GM12878 (cell line): ENCODE results near the gene ODR4. TPM values are rescaled to one million over a fixed set of nuclear protein-coding genes. Genes with fewer than 3 reads are reported as not detected.
A peak's percentile ranks its signal among the peaks of the same experiment; 100 is the strongest.

Source experiments
- ATAC-seq: fragments of 200-7000 bp; cut with Tn5 transposase; 3 replicates; pipeline ENCODE4 v1.9.1; 2020; ENCODE audit warnings: mild to moderate bottlenecking, moderate library complexity
- BruUV-seq: library from RNA; stranded (reverse); fragments of 400-500 nt; replicated peaks from 2 replicates; lab custom pipeline; 2021; lab: Mats Ljungman, UMichigan
- CTCF ChIA-PET: fragments of 300-600 bp; sonication (Branson Sonifier 250); formaldehyde crosslinking; extraction: SDS; loops from one replicate; lab custom pipeline; 2021; ENCODE audit warnings: inconsistent platforms; lab: Yijun Ruan, JAX
- POLR2A ChIA-PET: fragments of 350-600 bp; formaldehyde crosslinking; extraction: SDS; loops from one replicate; lab custom pipeline; 2021; ENCODE audit warnings: inconsistent platforms; lab: Charles Lee
- RAD21 ChIA-PET: fragments of 300-600 bp; sonication (Branson Sonifier 250); formaldehyde crosslinking; loops from one replicate; lab custom pipeline; 2023; ENCODE audit warnings: antibody characterized with exemption; ENCODE audit not compliant: unreplicated experiment; lab: Charles Lee
- SMC1A ChIA-PET: fragments of 300-600 bp; sonication (Branson Sonifier 250); formaldehyde crosslinking; loops from one replicate; lab custom pipeline; 2023; ENCODE audit not compliant: unreplicated experiment, uncharacterized antibody; lab: Charles Lee
- DNase-seq: peaks from one replicate; pipeline ENCODE4 v3.0.0-alpha.2; 2011; ENCODE audit warnings: low read depth, low spot score
- FAIRE-seq: peaks from 3 replicates; lab custom pipeline; 2011; peaks lifted over from hg19 to GRCh38; lab: Jason Lieb, UNC
- H2AFZ ChIP-seq: 2 replicates; pipeline ENCODE4 v1.6.0; 2011; ENCODE audit warnings: low read depth, low read length, control low read depth; ENCODE audit not compliant: control insufficient read depth
- H3K27ac ChIP-seq: 2 replicates; pipeline ENCODE4 v1.5.1; 2011; ENCODE audit warnings: control low read depth; ENCODE audit not compliant: control insufficient read depth, insufficient read depth
- H3K27me3 ChIP-seq, 2 experiments: replicated peaks in 1 of 2; 2 replicates each; pipeline versions ENCODE4 v1.6.0 to v1.6.1; 2011; ENCODE audit warnings: low read length in 1 of 2; ENCODE audit not compliant: control insufficient read depth in 2 of 2, insufficient read depth in 2 of 2
- H3K36me3 ChIP-seq, 2 experiments: 2 replicates each; pipeline ENCODE4 v1.5.1; 2011; ENCODE audit warnings: low read length in 1 of 2; ENCODE audit not compliant: control insufficient read depth in 2 of 2, insufficient read depth in 2 of 2
- H3K4me1 ChIP-seq: 2 replicates; pipeline ENCODE4 v1.6.1; 2011; ENCODE audit warnings: mild to moderate bottlenecking, low read length, moderate library complexity, mixed read lengths; ENCODE audit not compliant: control insufficient read depth, insufficient read depth
- H3K4me2 ChIP-seq: 2 replicates; pipeline ENCODE4 v1.6.0; 2011; ENCODE audit warnings: control low read depth; ENCODE audit not compliant: control insufficient read depth, insufficient read depth
- H3K4me3 ChIP-seq: fragments of 200-600 bp; sonication (generic); 2 replicates; pipeline ENCODE4 v1.5.1; 2016
- H3K79me2 ChIP-seq: 2 replicates; pipeline ENCODE4 v1.6.0; 2011; ENCODE audit warnings: low read length; ENCODE audit not compliant: control insufficient read depth, insufficient read depth
- H3K9ac ChIP-seq: 2 replicates; pipeline ENCODE4 v1.8.0; 2011; ENCODE audit warnings: low read length, control low read depth, mixed read lengths; ENCODE audit not compliant: control insufficient read depth, insufficient read depth
- H3K9me3 ChIP-seq: replicated peaks from 3 replicates; pipeline ENCODE4 v1.5.1; 2011; ENCODE audit warnings: mild to moderate bottlenecking, low read length; ENCODE audit not compliant: control insufficient read depth, insufficient read depth
- H4K20me1 ChIP-seq: 2 replicates; pipeline ENCODE4 v1.6.0; 2011; ENCODE audit not compliant: control insufficient read depth, insufficient read depth
- BMI1 ChIP-seq: fragments of 450-650 bp; IDR thresholded peaks from 2 replicates; pipeline ENCODE4 v1.6.1; 2016; ENCODE audit warnings: mild to moderate bottlenecking, moderate library complexity, borderline replicate concordance
- EP300 ChIP-seq, 2 experiments: fragments of 150-350 bp in 1 of 2; IDR thresholded peaks; 2 replicates each; pipeline ENCODE4 v1.6.1; 2011 to 2012; ENCODE audit warnings: low read depth in 2 of 2, low read length in 2 of 2, borderline replicate concordance in 1 of 2, improper control_type of control experiment in 1 of 2, inconsistent platforms in 1 of 2; ENCODE audit not compliant: control insufficient read depth in 1 of 2
- NFYB ChIP-seq: IDR thresholded peaks from 2 replicates; pipeline ENCODE4 v1.6.1; 2011; ENCODE audit warnings: low read depth, mild to moderate bottlenecking, low read length, improper control_type of control experiment, moderate library complexity; ENCODE audit not compliant: insufficient read depth
- TCF12 ChIP-seq: IDR thresholded peaks from 2 replicates; pipeline ENCODE4 v1.6.1; 2011; ENCODE audit warnings: low read depth, mild to moderate bottlenecking, low read length
- ZBED1 ChIP-seq: IDR thresholded peaks from 2 replicates; pipeline ENCODE4 v1.6.1; 2016; ENCODE audit warnings: borderline replicate concordance
- WGBS: methylation state at CpG from one replicate; pipeline ENCODE4 v1.1.6; 2016; ENCODE audit warnings: low lambda C conversion rate; ENCODE audit not compliant: insufficient replicate concordance, insufficient coverage; ENCODE audit errors: missing lambda C conversion rate; 5-methylcytosine and 5-hydroxymethylcytosine counted together
- in situ Hi-C: fragments of 300-500 bp; cut with MboI; formaldehyde crosslinking; loops from 9 replicates; pipeline ENCODE4 v1.14.3; 2018; ENCODE audit warnings: mixed read lengths
- intact Hi-C: fragments of 100-400 bp; cut with micrococcal nuclease; formaldehyde crosslinking; loops from one replicate; pipeline ENCODE4 v1.14.2; 2022; ENCODE audit not compliant: unreplicated experiment
- polyA plus RNA-seq, 11 experiments: library from polyadenylated mRNA; depleted of rRNA in 4 of 11; unstranded in 6 of 11; stranded (reverse) in 5 of 11; fragments of >200 nt; fragmentation: Nextera tagmentation in 4 of 11; fragmentation: Illumina TruSeq in 1 of 11; extraction: Ambion mirVana in 4 of 11; extraction: Trizol in 1 of 11; gene quantifications; 1 replicate in 1 of 11; 2 replicates in 10 of 11; pipeline versions ENCODE4 v1.2.1 to v1.2.3, GENCODE V29; 2011 to 2016; ENCODE audit warnings: inconsistent platforms in 2 of 11, missing spikeins in 2 of 11, low read depth in 1 of 11
- total RNA-seq, 4 experiments: library from RNA; depleted of rRNA in 3 of 4; stranded (reverse); fragments of >200 nt in 3 of 4; fragmentation: Illumina TruSeq in 1 of 4; extraction: Trizol in 1 of 4; gene quantifications; 2 replicates each; pipeline versions ENCODE4 v1.2.1 to v1.2.3, GENCODE V29; 2013 to 2021
- TF ChIP-seq, protein P1 (sequence below), 3 experiments: IDR thresholded peaks in 2 of 3; conservative IDR thresholded peaks in 1 of 3; 2 replicates each; pipeline ENCODE4 v1.5.1; 2011; ENCODE audit warnings: low read depth in 3 of 3, low read length in 3 of 3, mild to moderate bottlenecking in 3 of 3, control low read depth in 2 of 3, moderate library complexity in 2 of 3, inconsistent platforms in 1 of 3, mixed read lengths in 1 of 3; ENCODE audit not compliant: control insufficient read depth in 2 of 3, insufficient read depth in 1 of 3; ENCODE audit errors: extremely low read depth in 1 of 3
- TF ChIP-seq, protein P2 (sequence below): fragments of 450-650 bp; IDR thresholded peaks from 2 replicates; pipeline ENCODE4 v1.6.1; 2016; ENCODE audit warnings: mild to moderate bottlenecking
- TF ChIP-seq, protein P3 (sequence below): fragments of 450-650 bp; IDR thresholded peaks from 2 replicates; pipeline ENCODE4 v1.6.1; 2017; ENCODE audit warnings: mild to moderate bottlenecking, moderate library complexity
- TF ChIP-seq, protein P4 (sequence below): fragments of 450-650 bp; formaldehyde crosslinking; IDR thresholded peaks from 2 replicates; pipeline ENCODE4 v1.5.0; 2022; ENCODE audit warnings: mild to moderate bottlenecking, missing genetic modification characterization

ODR4 gene
- total and polyA plus RNA-seq, 10 of the 15 experiments (the other 5 are each of a cell fraction or from before 2014, with no cell fraction given) = 10.4 to 19.4 (median 13.3) TPM

DNA sequence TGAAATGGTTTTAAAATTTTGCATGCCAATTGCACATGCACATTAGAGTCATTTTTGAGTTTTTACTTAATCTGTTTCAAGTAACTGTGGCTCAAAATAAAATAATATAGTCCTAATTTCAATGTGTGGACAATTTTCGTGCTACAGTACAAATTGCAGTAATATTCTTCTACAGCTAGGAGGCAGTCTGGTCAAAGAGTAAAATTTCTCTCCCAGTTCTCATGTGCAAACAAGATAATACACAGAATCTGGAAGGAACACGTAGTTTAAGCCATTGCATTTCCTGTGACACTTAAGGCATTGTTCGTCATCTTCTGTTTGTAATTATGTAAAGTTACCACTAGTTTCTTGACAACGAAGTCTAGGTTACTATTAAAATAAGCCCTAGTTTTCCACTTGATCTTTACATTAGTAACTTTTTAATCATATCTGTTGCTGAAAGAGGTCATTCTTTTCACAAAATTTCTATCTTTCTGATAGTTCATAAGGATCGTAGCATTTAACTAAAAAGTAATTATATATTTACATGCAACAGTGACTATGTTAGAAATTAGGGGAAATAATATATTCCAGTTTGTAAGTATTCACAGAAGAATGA is 28.9 kb downstream of the ODR4 start (continued):
- no peak for TF ChIP-seq EP300 (IDR thresholded peaks at IDR 0.05; ENCODE audit: borderline replicate concordance in 1 of 2, control insufficient read depth in 1 of 2, low read depth in 2 of 2, low read length in 2 of 2)
- TF ChIP-seq, protein P1, sequence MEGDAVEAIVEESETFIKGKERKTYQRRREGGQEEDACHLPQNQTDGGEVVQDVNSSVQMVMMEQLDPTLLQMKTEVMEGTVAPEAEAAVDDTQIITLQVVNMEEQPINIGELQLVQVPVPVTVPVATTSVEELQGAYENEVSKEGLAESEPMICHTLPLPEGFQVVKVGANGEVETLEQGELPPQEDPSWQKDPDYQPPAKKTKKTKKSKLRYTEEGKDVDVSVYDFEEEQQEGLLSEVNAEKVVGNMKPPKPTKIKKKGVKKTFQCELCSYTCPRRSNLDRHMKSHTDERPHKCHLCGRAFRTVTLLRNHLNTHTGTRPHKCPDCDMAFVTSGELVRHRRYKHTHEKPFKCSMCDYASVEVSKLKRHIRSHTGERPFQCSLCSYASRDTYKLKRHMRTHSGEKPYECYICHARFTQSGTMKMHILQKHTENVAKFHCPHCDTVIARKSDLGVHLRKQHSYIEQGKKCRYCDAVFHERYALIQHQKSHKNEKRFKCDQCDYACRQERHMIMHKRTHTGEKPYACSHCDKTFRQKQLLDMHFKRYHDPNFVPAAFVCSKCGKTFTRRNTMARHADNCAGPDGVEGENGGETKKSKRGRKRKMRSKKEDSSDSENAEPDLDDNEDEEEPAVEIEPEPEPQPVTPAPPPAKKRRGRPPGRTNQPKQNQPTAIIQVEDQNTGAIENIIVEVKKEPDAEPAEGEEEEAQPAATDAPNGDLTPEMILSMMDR (IDR thresholded peaks at IDR 0.05 in 2 of 3, conservative IDR thresholded peaks at IDR 0.05 in 1 of 3; ENCODE audit: control insufficient read depth in 2 of 3, extremely low read depth in 1 of 3, insufficient read depth in 1 of 3, low read depth in 3 of 3, low read length in 3 of 3) = peak; percentile 58 to 65 (median 60)

DNA sequence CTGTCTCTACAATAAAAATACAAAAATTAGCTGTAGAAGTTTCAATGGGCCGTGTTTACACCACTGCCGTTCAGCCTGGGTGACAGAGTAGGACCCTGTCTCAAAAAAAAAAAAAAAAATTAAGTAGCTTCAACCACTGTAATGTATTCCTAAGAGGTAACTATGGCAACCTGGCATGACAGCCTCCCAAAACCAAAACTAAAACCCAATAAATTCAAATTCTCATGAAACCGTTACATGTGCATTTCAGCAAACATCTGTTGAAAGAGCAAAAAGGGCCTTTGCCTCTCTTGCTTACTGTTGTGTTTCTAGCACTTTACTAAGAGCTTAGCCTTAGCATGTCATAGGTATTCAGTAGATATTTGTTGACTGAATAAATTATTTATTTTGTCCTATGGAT is 33.5 kb downstream of the ODR4 start:
- DNase-seq = no peak
- no peaks in the 10 kb centered on the region for H3K4me1 ChIP-seq
- ChIA-PET SMC1A (interaction anchor here (0.6 to 1.5 kb wide), 4 partner anchors 23 to 1183 kb away, joined by 3 to 4 read pairs (median 3); no protein-coding TSS in a partner anchor), RAD21 (no interaction called here), POLR2A (interaction anchor here (1.3 kb wide), 1 partner anchor 12 kb away, joined by 4 read pairs; no protein-coding TSS in a partner anchor), CTCF (interaction anchor here (0.6 to 1.3 kb wide), 4 partner anchors 9 to 1177 kb away, joined by 3 to 5 read pairs (median 3); partner anchors contain the start of genes ODR4 and TPR)
- peaks cover 0 to 8% of the 10 kb centered on the region in 2 experiments; a peak in 2 of 4 replicates for H3K36me3 ChIP-seq
- intact Hi-C loops = loop anchor here (10.0 kb wide), 1 partner anchor 196 kb away; no protein-coding TSS in a partner anchor
- no peaks in the 10 kb centered on the region for H3K9me3 ChIP-seq
- BruUV-seq = no TSS peak
- H3K4me2 ChIP-seq = no peak overlapping the region
- H3K27ac ChIP-seq = no peak overlapping the region
- in situ Hi-C loops = loop anchor here (10.0 kb wide), 1 partner anchor 576 kb away; no protein-coding TSS in a partner anchor
- H3K27me3 ChIP-seq = no peaks in the 10 kb centered on the region
- no peak for FAIRE-seq
- no peak overlapping the region for H3K4me3 ChIP-seq
- no peaks in the 10 kb centered on the region for H3K79me2 ChIP-seq
- no peak overlapping the region for H2AFZ ChIP-seq
- H4K20me1 ChIP-seq = no peaks in the 10 kb centered on the region
- WGBS = 96% methylated on average over 3 of the region's 3 CpGs
- peak; percentile 83 for ATAC-seq
- H3K9ac ChIP-seq = no peak overlapping the region
- TF ChIP-seq ZBED1 (no peak), TCF12 (no peak), BMI1 (peak; percentile 67), NFYB (no peak)
- TF ChIP-seq, protein P2, sequence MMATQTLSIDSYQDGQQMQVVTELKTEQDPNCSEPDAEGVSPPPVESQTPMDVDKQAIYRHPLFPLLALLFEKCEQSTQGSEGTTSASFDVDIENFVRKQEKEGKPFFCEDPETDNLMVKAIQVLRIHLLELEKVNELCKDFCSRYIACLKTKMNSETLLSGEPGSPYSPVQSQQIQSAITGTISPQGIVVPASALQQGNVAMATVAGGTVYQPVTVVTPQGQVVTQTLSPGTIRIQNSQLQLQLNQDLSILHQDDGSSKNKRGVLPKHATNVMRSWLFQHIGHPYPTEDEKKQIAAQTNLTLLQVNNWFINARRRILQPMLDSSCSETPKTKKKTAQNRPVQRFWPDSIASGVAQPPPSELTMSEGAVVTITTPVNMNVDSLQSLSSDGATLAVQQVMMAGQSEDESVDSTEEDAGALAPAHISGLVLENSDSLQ = 0 out of 2 replicates have a peak, but pooled peaks have one; percentile 33
- TF ChIP-seq, protein P3, sequence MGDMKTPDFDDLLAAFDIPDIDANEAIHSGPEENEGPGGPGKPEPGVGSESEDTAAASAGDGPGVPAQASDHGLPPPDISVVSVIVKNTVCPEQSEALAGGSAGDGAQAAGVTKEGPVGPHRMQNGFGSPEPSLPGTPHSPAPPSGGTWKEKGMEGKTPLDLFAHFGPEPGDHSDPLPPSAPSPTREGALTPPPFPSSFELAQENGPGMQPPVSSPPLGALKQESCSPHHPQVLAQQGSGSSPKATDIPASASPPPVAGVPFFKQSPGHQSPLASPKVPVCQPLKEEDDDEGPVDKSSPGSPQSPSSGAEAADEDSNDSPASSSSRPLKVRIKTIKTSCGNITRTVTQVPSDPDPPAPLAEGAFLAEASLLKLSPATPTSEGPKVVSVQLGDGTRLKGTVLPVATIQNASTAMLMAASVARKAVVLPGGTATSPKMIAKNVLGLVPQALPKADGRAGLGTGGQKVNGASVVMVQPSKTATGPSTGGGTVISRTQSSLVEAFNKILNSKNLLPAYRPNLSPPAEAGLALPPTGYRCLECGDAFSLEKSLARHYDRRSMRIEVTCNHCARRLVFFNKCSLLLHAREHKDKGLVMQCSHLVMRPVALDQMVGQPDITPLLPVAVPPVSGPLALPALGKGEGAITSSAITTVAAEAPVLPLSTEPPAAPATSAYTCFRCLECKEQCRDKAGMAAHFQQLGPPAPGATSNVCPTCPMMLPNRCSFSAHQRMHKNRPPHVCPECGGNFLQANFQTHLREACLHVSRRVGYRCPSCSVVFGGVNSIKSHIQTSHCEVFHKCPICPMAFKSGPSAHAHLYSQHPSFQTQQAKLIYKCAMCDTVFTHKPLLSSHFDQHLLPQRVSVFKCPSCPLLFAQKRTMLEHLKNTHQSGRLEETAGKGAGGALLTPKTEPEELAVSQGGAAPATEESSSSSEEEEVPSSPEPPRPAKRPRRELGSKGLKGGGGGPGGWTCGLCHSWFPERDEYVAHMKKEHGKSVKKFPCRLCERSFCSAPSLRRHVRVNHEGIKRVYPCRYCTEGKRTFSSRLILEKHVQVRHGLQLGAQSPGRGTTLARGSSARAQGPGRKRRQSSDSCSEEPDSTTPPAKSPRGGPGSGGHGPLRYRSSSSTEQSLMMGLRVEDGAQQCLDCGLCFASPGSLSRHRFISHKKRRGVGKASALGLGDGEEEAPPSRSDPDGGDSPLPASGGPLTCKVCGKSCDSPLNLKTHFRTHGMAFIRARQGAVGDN = no peak
- TF ChIP-seq, protein P4, sequence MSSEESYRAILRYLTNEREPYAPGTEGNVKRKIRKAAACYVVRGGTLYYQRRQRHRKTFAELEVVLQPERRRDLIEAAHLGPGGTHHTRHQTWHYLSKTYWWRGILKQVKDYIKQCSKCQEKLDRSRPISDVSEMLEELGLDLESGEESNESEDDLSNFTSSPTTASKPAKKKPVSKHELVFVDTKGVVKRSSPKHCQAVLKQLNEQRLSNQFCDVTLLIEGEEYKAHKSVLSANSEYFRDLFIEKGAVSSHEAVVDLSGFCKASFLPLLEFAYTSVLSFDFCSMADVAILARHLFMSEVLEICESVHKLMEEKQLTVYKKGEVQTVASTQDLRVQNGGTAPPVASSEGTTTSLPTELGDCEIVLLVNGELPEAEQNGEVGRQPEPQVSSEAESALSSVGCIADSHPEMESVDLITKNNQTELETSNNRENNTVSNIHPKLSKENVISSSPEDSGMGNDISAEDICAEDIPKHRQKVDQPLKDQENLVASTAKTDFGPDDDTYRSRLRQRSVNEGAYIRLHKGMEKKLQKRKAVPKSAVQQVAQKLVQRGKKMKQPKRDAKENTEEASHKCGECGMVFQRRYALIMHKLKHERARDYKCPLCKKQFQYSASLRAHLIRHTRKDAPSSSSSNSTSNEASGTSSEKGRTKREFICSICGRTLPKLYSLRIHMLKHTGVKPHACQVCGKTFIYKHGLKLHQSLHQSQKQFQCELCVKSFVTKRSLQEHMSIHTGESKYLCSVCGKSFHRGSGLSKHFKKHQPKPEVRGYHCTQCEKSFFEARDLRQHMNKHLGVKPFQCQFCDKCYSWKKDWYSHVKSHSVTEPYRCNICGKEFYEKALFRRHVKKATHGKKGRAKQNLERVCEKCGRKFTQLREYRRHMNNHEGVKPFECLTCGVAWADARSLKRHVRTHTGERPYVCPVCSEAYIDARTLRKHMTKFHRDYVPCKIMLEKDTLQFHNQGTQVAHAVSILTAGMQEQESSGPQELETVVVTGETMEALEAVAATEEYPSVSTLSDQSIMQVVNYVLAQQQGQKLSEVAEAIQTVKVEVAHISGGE (CRISPR knock-in tag) = no peak
